HL-60 (cell line): ENCODE measurements around the gene MS4A4E.

Experiments
- DNase-seq, 2 experiments: peaks; one replicate each; pipeline ENCODE4 v3.0.0-alpha.2; 2010 to 2020; ENCODE audit warnings: low read depth in 1 of 2, low spot score in 1 of 2
- H3K27ac ChIP-seq: fragments of 250-450 bp; sonication (Bioruptor Pico); replicated peaks from 2 replicates; pipeline ENCODE4 v1.5.1; 2020; ENCODE audit warnings: mild to moderate bottlenecking, moderate library complexity
- H3K27me3 ChIP-seq: fragments of 250-450 bp; sonication (Bioruptor Pico); 2 replicates; pipeline ENCODE4 v1.5.1; 2021; ENCODE audit warnings: mild to moderate bottlenecking, moderate library complexity; ENCODE audit not compliant: insufficient read depth, poor library complexity, severe bottlenecking
- H3K4me3 ChIP-seq: replicated peaks from 2 replicates; pipeline ENCODE4 v1.5.1; 2011; ENCODE audit warnings: mild to moderate bottlenecking, control low read depth, low read length; ENCODE audit not compliant: insufficient read depth
- CTCF ChIP-seq: IDR thresholded peaks from one replicate; pipeline ENCODE4 v1.5.1; 2011; ENCODE audit warnings: low read length, control low read depth, inconsistent platforms; ENCODE audit not compliant: insufficient read depth
- GABPA ChIP-seq: IDR thresholded peaks from 2 replicates; pipeline ENCODE4 v1.6.1; 2012; ENCODE audit warnings: low read depth
- POLR2AphosphoS5 ChIP-seq: IDR thresholded peaks from 2 replicates; pipeline ENCODE4 v1.6.1; 2012; ENCODE audit warnings: low read depth
- REST ChIP-seq: IDR thresholded peaks from 2 replicates; pipeline ENCODE4 v1.6.1; 2012; ENCODE audit warnings: low read depth; ENCODE audit not compliant: insufficient replicate concordance
- SPI1 ChIP-seq: IDR thresholded peaks from 2 replicates; pipeline ENCODE4 v1.6.1; 2012; ENCODE audit warnings: low read depth, mild to moderate bottlenecking, borderline replicate concordance

MS4A4E gene

GRCh38 chr11:60161107-60161506, 81.8 kb downstream of the MS4A4E start:
- Histone ChIP-seq H3K27me3 (no peaks in the 10 kb centered on the region), H3K4me3 (no peak overlapping the region), H3K27ac (no peak overlapping the region)
- no peak for DNase-seq
- TF ChIP-seq REST, result no peak
- TF ChIP-seq GABPA, result no peak
- no peak for TF ChIP-seq SPI1
- TF ChIP-seq CTCF, result no peak
- TF ChIP-seq POLR2AphosphoS5, result no peak

GRCh38 chr11:60159868-60160267, 83.1 kb downstream of the MS4A4E start:
- no peak for DNase-seq
- Histone ChIP-seq H3K27ac (no peak overlapping the region), H3K27me3 (no peaks in the 10 kb centered on the region), H3K4me3 (no peak overlapping the region)
- TF ChIP-seq POLR2AphosphoS5 (no peak), GABPA (no peak), REST (no peak), SPI1 (no peak), CTCF (no peak)

GRCh38 chr11:60159284-60159683, 83.7 kb downstream of the MS4A4E start:
- no peak for DNase-seq
- TF ChIP-seq GABPA (no peak), SPI1 (no peak), POLR2AphosphoS5 (no peak), CTCF (no peak), REST (no peak)
- Histone ChIP-seq H3K27ac (no peak overlapping the region), H3K27me3 (no peaks in the 10 kb centered on the region), H3K4me3 (no peak overlapping the region)
